ENCODE data around the gene MAEL. TPM values are rescaled to one million over a fixed set of nuclear protein-coding genes. Genes with fewer than 3 reads are reported as not detected.

Gene MAEL
- total RNA-seq, 1 donor from 2014 or later: 0.21 TPM

DNA sequence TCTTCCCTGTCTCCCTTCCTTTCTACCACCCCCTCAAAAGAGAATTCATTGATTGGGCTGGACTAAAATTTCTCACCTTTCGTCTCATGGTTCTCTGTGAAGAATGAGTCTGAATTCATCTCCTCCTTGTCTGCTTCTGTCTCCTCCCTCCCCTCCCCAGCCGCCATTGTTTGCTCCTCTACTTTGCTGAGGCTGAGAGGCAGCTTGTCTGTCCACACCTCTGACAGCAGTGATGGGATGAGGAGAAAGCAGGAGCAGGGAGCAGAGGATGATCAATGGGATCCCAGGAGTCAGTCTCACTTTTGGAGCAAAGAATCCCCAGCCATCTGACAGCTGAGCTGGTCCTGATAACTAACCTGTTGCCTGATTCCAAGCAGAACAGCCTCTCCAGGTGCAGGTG is 16.3 kb upstream of the MAEL start:
- peaks cover 50% of the 10 kb centered on the region for H3K27me3 Mint-ChIP-seq (ENCODE audit: low read depth)

DNA sequence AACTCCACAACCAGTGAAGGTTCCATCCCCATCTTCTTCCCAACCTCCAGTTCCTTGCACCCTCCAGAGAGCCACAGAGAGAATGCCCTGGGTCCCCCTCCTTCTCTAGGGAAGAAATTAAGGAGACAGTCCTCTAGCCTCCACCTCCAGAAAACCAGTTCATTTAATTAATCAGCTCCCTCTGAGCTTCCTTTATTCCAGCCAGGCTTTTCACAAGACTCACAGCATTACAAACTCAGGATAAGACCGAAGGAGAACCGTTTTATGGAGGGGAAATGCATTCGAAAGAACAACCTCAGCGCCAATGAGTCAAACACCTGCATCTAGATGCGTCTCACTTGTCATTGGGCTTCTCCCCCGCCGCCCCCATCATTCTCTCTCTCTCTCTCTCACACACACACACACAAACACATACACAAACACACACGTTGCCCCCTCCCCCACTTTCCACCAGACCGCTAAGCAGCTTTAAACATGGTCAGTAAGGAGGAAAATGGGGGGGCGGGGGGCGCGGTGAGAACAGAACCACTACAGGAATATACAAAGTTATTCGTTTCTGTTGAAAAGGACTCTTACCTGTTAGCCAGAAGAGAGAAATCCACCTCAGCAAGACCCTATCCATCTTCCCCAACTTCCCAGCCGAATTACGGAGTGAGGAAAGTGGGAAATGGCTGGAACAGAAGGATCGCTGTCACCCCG is 14.3 kb upstream of the MAEL start:
- H3K36me3 Mint-ChIP-seq (ENCODE audit: low read depth): no peaks in the 10 kb centered on the region
- no peak for DNase-seq (ENCODE audit: low read depth, low spot score)
- H3K27me3 Mint-ChIP-seq (ENCODE audit: low read depth): peaks cover 55% of the 10 kb centered on the region
- TF ChIP-seq, protein P1, sequence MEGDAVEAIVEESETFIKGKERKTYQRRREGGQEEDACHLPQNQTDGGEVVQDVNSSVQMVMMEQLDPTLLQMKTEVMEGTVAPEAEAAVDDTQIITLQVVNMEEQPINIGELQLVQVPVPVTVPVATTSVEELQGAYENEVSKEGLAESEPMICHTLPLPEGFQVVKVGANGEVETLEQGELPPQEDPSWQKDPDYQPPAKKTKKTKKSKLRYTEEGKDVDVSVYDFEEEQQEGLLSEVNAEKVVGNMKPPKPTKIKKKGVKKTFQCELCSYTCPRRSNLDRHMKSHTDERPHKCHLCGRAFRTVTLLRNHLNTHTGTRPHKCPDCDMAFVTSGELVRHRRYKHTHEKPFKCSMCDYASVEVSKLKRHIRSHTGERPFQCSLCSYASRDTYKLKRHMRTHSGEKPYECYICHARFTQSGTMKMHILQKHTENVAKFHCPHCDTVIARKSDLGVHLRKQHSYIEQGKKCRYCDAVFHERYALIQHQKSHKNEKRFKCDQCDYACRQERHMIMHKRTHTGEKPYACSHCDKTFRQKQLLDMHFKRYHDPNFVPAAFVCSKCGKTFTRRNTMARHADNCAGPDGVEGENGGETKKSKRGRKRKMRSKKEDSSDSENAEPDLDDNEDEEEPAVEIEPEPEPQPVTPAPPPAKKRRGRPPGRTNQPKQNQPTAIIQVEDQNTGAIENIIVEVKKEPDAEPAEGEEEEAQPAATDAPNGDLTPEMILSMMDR (conservative IDR thresholded peaks at IDR 0.05): no peak
- peak overlapping the region; percentile 95 for H3K4me3 Mint-ChIP-seq
- H3K27ac Mint-ChIP-seq (ENCODE audit: unreplicated experiment): peak overlapping the region; percentile 32
- H3K9me3 Mint-ChIP-seq: no peaks in the 10 kb centered on the region
- H3K4me1 Mint-ChIP-seq: peaks cover 48% of the 10 kb centered on the region

More for the DNA sequence above, 16.3 kb upstream of the MAEL start:
- no peak for DNase-seq (ENCODE audit: low read depth, low spot score)
- Mint-ChIP-seq H3K27ac (ENCODE audit: unreplicated experiment) (peak overlapping the region; percentile 85), H3K36me3 (ENCODE audit: low read depth) (no peaks in the 10 kb centered on the region), H3K9me3 (no peaks in the 10 kb centered on the region), H3K4me1 (peaks cover 48% of the 10 kb centered on the region), H3K4me3 (peak overlapping the region; percentile 17)
- TF ChIP-seq, protein P1 (conservative IDR thresholded peaks at IDR 0.05): no peak

DNA sequence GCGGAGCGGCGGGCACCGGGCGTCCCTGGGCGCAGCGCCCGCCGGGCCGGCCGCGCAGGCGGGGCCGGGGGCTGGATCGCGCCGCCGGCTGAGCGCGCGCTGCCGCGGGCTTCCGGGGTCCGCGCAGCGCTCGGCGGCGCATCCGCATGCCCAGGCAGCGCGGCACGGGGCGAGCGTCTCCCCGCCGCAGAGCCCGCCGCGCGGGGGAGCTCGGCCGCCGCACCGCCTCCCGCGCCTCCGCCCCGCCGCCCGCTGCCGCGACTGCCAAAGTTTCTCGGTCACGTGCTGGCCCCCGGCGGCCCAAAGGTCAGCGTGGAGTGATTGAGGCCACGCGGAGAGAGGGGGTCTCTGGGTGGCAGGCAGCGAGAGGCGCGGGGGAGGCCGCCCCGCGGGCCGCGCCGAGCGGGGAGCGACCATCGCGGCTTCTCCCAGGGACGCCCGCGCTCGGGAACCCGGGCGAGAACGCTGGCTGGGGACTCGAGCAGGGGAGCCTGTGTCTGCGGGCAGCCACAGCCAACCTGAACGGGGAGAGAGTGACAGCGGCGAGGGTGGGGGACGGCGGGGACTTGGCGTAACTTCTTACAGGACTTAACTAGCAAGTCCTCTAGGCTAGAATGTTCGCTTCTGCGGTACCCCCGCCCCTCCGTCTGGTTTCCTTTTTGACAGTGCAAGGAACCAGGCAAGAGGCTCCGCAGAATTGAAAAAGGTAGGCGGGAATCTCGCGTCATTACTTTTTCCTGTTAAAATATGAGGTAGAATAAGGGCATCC is 13.5 kb upstream of the MAEL start, which contains the start of gene ILDR2:
Gene ILDR2, minus strand, starts transcription at position 180 of the 769 bp plus-strand sequence. CDS start 272 bp downstream, outside the sequence.
- Mint-ChIP-seq H3K9me3 (no peaks in the 10 kb centered on the region), H3K36me3 (ENCODE audit: low read depth) (no peaks in the 10 kb centered on the region), H3K4me3 (peak within 1 kb of the TSS; percentile 95), H3K27ac (ENCODE audit: unreplicated experiment) (peak within 1 kb of the TSS; percentile 32), H3K4me1 (peaks cover 47% of the 10 kb centered on the region), H3K27me3 (ENCODE audit: low read depth) (peaks cover 54% of the 10 kb centered on the region)
- DNase-seq (ENCODE audit: low read depth, low spot score): peak; percentile 43
- TF ChIP-seq, protein P1 (conservative IDR thresholded peaks at IDR 0.05): no peak

DNA sequence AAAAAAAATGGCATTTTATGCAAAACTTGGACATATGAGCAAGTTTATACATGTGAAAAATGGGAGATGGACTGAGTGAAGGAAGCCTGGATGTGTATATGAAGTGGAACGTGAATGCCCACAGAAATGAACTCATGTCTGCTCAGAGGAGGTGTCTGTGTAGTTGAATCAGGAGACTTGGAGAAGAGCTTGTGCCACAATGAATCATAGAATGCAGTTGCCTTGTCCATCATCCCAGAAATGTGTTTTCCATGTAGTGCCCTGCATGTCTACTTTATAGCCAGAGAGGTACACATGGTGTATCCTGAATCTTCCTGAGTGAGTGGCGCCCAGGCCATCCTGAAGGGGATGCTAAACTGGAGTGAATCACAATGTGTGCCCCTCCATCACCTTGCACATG is 11.1 kb upstream of the MAEL start:
- peaks cover 33% of the 10 kb centered on the region for H3K4me1 Mint-ChIP-seq
- no peaks in the 10 kb centered on the region for H3K9me3 Mint-ChIP-seq

DNA sequence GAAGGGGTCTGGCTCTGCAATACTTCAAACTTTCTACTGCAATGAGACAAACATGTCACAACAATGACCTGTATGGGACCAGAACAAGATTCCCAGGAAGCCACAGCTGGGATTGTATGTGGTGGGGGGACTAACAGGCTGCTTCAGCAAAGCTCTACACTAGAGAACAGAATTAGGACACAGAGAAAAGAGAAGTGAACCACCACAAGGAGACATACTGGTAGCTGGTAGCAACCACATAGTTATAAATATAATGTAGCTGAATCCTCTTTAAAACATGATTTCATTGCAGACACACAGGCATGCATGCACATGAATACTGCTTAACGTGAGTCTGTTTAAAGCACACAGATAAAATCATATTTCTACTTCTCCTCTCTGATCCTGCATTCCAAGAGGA is 10.3 kb upstream of the MAEL start:
- Mint-ChIP-seq H3K9me3 (no peaks in the 10 kb centered on the region), H3K4me3 (no peak overlapping the region), H3K4me1 (peaks cover 25% of the 10 kb centered on the region), H3K36me3 (ENCODE audit: low read depth) (no peaks in the 10 kb centered on the region), H3K27ac (ENCODE audit: unreplicated experiment) (no peak overlapping the region), H3K27me3 (ENCODE audit: low read depth) (peaks cover 35% of the 10 kb centered on the region)
- TF ChIP-seq, protein P1 (conservative IDR thresholded peaks at IDR 0.05): no peak
- no peak for DNase-seq (ENCODE audit: low read depth, low spot score)

More for the DNA sequence above, 11.1 kb upstream of the MAEL start:
- TF ChIP-seq, protein P1 (conservative IDR thresholded peaks at IDR 0.05): no peak
- peak overlapping the region; percentile 1 for H3K4me3 Mint-ChIP-seq
- no peaks in the 10 kb centered on the region for H3K36me3 Mint-ChIP-seq (ENCODE audit: low read depth)
- DNase-seq (ENCODE audit: low read depth, low spot score): no peak
- H3K27ac Mint-ChIP-seq (ENCODE audit: unreplicated experiment): no peak overlapping the region
- H3K27me3 Mint-ChIP-seq (ENCODE audit: low read depth): peaks cover 42% of the 10 kb centered on the region

All from neural crest cell (in vitro differentiated cells).